GM12891 (cell line): Measurements from ENCODE around the gene XPOT.

Experiments used
- POLR2A ChIP-seq: IDR thresholded peaks from 2 replicates; pipeline ENCODE4 v1.6.1; 2011; ENCODE audit warnings: low read depth, low read length, control low read depth
- POLR2AphosphoS5 ChIP-seq: IDR thresholded peaks from 2 replicates; pipeline ENCODE4 v1.6.1; 2011; ENCODE audit warnings: low read depth, low read length, control low read depth
- POU2F2 ChIP-seq: IDR thresholded peaks from 2 replicates; pipeline ENCODE4 v1.6.1; 2011; ENCODE audit warnings: low read depth, mild to moderate bottlenecking, control low read depth, low read length, moderate library complexity
- TAF1 ChIP-seq: IDR thresholded peaks from 2 replicates; pipeline ENCODE4 v1.6.1; 2011; ENCODE audit warnings: low read depth, low read length, control low read depth

GRCh38 chr12:64419696-64420095 lies 15.5 kb downstream of the XPOT start:
- TF ChIP-seq POU2F2: no peak
- no peak for TF ChIP-seq POLR2AphosphoS5
- TF ChIP-seq TAF1: no peak
- no peak for TF ChIP-seq POLR2A
